Islet precursor cell (in vitro differentiated cells): Measurements from ENCODE around the gene KCNK7.

Source experiments
- DNase-seq: peaks from one replicate; pipeline ENCODE4 v3.0.0-alpha.2; 2018

Gene KCNK7

DNA sequence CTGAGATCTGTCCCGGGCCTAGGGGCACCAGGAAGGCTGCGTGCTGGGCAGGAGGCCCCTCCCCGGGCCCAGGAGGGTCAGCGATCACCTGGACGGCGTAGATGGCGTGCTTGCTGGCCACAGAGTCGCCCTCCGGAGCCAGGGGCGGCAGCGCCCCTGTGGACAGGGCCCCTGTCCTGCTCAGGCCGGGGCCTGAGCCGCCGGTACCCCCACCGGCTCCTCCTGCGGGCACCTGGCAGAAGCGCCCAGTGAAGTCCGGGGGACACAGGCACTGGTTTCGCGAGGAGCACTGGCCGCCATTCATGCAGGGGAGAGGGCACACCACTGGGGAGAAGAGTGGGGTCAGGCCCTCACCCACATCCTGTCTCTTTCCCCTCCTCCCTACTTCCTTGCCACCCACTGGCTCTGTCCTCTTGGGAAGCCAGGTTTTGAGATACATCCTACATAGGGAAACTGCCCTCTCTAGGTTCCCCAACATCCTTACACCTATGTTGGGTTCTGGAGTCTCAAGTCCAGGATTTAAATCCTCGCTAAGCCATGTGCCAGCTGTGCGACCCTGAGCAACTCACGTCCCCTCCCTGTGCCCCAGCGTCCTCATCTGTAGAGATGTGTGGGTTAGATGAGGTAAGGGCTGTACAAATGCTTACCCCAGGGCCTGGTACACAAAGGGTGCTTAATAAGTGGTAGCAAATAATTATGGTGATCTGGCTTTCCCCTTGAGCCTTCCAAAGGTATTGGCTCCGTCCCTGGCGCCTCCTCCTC, 41.4 kb downstream of the KCNK7 start:
- no peak for DNase-seq

DNA sequence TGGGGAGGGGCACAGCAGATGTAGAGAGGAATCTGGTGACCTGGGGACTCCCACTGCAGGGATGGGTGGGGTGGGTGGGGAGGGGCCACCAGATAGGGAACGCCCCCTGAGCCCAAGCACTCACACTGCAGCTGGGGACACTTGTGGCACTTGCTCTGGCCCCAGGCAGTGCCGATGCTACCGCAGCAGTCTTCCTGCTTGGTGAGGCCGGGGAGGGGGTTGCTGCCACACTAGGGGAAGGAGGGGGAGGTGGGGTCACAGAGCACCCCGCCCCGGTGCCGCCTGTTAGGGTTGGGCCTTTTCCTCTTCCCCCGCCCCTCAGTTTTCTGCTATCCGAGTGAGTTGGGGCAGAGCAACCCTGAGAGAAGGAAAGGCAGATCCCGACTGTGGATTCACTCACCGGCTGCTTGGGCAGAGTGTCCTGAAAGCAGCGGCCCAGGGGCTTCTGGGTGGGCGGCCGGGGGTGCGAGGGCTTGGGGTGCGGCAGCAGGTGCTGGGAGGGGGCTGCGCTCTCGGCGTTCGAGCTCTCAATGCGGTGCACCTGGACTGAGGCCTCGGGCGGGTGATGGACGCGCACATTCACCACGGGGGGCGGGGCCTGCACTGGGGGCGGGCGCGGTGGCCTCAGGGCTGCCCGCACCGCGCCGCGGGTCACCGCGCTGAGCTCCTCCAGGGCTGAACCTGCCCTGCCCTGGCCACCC, 42.1 kb downstream of the KCNK7 start:
- DNase-seq: peak; percentile 77

- DNase-seq: no peak
These were observed 43.1 kb downstream of the KCNK7 start for GRCh38 chr11:65552388-65552951.

DNA sequence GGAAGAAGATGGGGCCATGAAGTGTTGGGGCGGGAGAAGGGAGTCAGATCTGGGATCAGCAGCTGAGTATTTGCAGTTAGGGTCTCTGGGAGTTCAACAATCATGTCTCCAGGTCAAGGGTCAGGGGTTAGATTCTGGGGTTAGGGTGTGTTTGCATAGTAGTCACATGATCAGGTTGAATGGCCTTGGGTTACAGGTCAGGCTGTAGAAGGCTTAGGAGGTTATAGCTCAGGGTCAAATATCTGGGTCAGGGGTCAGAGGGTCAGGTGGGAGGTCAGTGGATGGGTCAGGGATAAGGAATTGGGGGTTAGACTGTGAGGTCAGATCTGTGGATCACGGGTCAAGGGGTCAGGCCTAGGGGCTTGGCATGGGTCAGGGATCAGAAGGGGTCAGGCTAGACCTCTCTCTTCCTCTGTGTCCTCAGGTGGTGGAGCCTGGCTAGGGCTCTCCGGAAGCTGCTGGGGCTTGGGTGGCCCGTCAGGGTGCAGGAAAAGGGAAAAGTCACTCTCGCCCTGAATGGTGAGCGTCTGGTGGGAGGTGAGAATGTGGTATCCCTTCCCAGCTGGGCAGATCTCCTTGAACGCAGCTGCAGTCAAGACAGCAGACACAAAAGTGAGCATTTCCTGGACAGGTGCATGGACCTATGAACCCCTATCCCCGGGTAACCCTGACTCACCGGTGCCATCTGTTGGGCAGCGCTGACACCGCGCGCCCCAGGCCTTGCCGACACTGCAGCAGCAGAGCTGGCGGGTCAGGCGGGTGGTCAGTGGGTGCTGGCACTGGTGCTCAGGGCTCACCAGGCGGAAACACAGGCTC, 43.8 kb downstream of the KCNK7 start:
- no peak for DNase-seq

DNA sequence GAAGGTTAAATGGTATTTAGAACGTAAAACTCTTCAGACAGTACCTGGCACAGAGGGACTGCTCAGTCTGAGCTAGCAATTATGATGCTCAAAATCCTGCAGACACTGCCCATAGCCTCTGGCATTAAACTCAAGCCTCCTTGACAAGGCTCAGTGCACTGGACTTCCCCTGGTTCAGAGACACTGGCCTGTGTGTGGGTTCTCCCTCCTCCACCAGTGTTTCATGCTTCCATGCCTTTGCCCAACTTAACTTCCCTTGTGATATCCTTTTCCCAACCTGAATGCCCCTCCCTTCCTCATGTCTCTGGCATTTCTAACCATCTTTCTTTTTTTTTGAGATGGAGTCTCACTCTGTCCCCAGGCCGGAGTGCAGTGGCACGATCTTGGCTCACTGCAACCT, 46.5 kb downstream of the KCNK7 start:
- no peak for DNase-seq

DNA sequence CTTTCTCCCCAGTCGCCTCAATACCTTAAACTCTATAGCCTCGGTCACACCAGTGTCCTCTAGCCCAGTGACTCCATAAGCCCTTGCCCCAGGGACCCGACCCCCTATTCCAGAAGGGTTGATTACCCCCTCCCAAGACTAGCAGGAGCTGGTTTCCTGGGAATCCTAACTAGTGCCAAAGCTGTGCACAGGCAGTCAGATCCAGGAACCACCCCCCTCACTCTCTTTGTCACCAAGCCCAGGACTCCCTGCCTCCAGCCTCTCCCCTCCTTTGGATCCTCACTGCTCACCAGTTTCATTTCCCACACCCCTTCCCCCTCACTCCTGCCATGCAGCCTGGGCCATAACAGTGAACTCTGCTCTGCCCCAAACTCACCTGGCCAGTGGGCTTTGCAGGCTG, 47.2 kb downstream of the KCNK7 start:
- no peak for DNase-seq

DNA sequence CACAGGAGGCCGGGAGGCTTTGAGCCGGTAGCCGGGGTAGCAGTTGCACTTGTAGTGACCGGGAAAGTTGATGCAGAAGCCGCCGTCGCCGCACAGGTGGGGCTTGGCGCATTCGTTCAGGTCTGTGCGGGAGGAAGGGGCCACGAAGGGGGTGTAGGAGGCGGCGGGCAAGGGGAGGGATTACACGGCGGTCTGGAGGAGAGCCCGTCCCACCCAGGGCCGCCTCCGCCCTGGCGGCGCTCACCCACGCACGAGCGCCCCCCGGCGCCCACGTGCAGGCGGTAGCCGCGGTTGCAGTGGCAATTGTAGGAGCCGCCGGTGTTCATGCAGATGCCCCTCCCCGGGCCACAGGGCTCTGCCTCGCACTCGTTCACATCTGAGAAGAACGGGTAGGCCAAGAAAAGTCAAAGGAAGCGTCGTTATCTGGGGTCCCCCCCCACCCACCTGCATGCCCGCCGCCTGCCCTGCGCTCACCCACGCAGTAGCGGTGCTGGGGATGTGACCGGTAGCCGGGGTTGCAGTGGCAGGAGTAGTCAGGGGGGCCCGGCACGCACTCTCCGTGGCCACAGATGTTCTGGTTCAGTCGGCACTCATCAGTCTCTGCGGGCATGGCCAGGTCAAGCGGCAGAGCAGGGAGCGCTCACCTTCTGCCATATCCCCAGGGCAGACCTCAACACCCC, 48.0 kb downstream of the KCNK7 start:
- DNase-seq: no peak

- peak; percentile 95 for DNase-seq
These were observed 49.2 kb downstream of the KCNK7 start for GRCh38 chr11:65546217-65546958.

DNA sequence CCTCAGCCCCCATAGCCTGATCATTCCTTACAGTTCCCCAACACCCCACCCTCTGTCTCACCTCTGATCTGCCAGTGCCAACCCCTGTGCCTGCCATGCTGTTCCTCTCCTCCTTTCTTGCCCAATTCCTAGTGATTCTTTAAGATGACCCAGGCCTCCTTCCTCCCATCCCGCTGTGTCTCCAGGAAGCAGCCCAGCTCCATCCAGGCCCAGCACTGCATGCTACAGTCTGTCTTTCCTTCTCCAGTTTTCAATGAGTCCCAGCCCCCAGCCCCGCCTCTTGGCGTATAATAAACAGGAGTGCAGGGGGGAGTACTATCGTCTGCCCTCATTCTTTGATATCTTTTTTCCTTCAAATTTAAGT, 49.8 kb downstream of the KCNK7 start:
- DNase-seq: no peak
